B cell (primary cell): Measurements from ENCODE around the gene ILK. TPM values are rescaled to one million over a fixed set of nuclear protein-coding genes. Genes with fewer than 3 reads are reported as not detected.
A peak's percentile ranks its signal among the peaks of the same experiment; 100 is the strongest.

Experiments used
- ATAC-seq: fragments of 200-7000 bp; cut with Tn5 transposase; one replicate; pipeline ENCODE4 v1.10.0; 2021; ENCODE audit warnings: low read depth, mild to moderate bottlenecking, moderate number of reproducible peaks, moderate library complexity
- CTCF ChIA-PET: fragments of 350-600 bp; sonication (Branson Sonifier 250); formaldehyde crosslinking; loops from one replicate; lab custom pipeline; 2021; ENCODE audit warnings: antibody characterized with exemption, inconsistent platforms; lab: Charles Lee
- POLR2A ChIA-PET: fragments of 350-600 bp; sonication (Branson Sonifier 250); formaldehyde crosslinking; loops from one replicate; lab custom pipeline; 2021; ENCODE audit warnings: antibody characterized with exemption; lab: Charles Lee
- DNase-seq: peaks from one replicate; pipeline ENCODE4 v3.0.0; 2013
- H2AFZ ChIP-seq: 2 replicates; pipeline ENCODE4 v1.6.1; 2012; ENCODE audit warnings: mild to moderate bottlenecking, low read depth, low read length; ENCODE audit not compliant: insufficient read depth, poor library complexity, severe bottlenecking
- H3K27ac ChIP-seq, 2 donors: 1 replicate in 1 of 2; 2 replicates in 1 of 2; pipeline ENCODE4 v1.5.1; 2012 to 2013; ENCODE audit warnings: low read length in 2 of 2, mild to moderate bottlenecking in 2 of 2, moderate library complexity in 1 of 2
- H3K27me3 ChIP-seq, 4 experiments: fragments of 200-600 bp in 1 of 4; sonication (generic) in 1 of 4; replicated peaks in 1 of 4; 1 replicate in 2 of 4; 2 replicates in 2 of 4; pipeline versions ENCODE4 v1.6.1 to v1.7.0; 2013 to 2016; ENCODE audit warnings: low read length in 3 of 4, mild to moderate bottlenecking in 2 of 4, mixed read lengths in 1 of 4, moderate library complexity in 1 of 4; ENCODE audit not compliant: insufficient read depth in 4 of 4, control insufficient read depth in 3 of 4; ENCODE audit errors: control extremely low read depth in 1 of 4
- H3K36me3 ChIP-seq, 2 experiments: replicated peaks in 1 of 2; 1 replicate in 1 of 2; 2 replicates in 1 of 2; pipeline versions ENCODE4 v1.6.1 to v1.7.1; 2013; ENCODE audit warnings: low read length in 1 of 2; ENCODE audit not compliant: insufficient read depth in 2 of 2, control insufficient read depth in 1 of 2; ENCODE audit errors: control extremely low read depth in 1 of 2, extremely low read depth in 1 of 2
- H3K4me1 ChIP-seq, 2 donors: fragments of 200-600 bp in 1 of 2; sonication (generic) in 1 of 2; 1 replicate in 1 of 2; 2 replicates in 1 of 2; pipeline versions ENCODE4 v1.5.1 to v1.6.1; 2013 to 2017; ENCODE audit warnings: low read length in 2 of 2; ENCODE audit not compliant: control insufficient read depth in 2 of 2, insufficient read depth in 2 of 2
- H3K4me2 ChIP-seq: replicated peaks from 2 replicates; pipeline ENCODE3; 2012; ENCODE audit warnings: mild to moderate bottlenecking, low read depth, low read length; ENCODE audit not compliant: poor library complexity, severe bottlenecking
- H3K4me3 ChIP-seq, 5 experiments: fragments of 200-600 bp in 1 of 5; sonication (generic) in 1 of 5; 1 replicate in 3 of 5; 2 replicates in 2 of 5; pipeline versions ENCODE4 v1.5.1 to v1.7.0; 2011 to 2016; ENCODE audit warnings: low read length in 4 of 5, mild to moderate bottlenecking in 4 of 5, low read depth in 2 of 5, control low read depth in 1 of 5, moderate library complexity in 1 of 5; ENCODE audit not compliant: insufficient read depth in 1 of 5; ENCODE audit errors: control extremely low read depth in 1 of 5, extremely low read depth in 1 of 5
- H3K79me2 ChIP-seq: fragments of 200-600 bp; sonication (generic); one replicate; pipeline ENCODE4 v1.6.0; 2016; ENCODE audit warnings: low read length; ENCODE audit not compliant: control insufficient read depth, insufficient read depth
- H3K9ac ChIP-seq: fragments of 200-600 bp; sonication (generic); 2 replicates; pipeline ENCODE4 v1.6.1; 2017; ENCODE audit warnings: mild to moderate bottlenecking, low read length, moderate library complexity
- H3K9me3 ChIP-seq, 3 donors: one replicate each; pipeline versions ENCODE4 v1.6.1 to v1.7.1; 2013; ENCODE audit warnings: low read length in 2 of 3; ENCODE audit not compliant: control insufficient read depth in 2 of 3, insufficient read depth in 1 of 3; ENCODE audit errors: control extremely low read depth in 1 of 3
- H4K20me1 ChIP-seq: 2 replicates; pipeline ENCODE4 v1.6.0; 2012; ENCODE audit warnings: mild to moderate bottlenecking, low read length; ENCODE audit not compliant: insufficient read depth, control insufficient read depth, poor library complexity, severe bottlenecking
- H3K27ac Mint-ChIP-seq: one replicate; pipeline ENCODE4 v1.8.0; 2021; ENCODE audit warnings: mixed read lengths
- H3K27me3 Mint-ChIP-seq: one replicate; pipeline ENCODE4 v1.8.0; 2021; ENCODE audit warnings: mixed read lengths
- H3K4me1 Mint-ChIP-seq: one replicate; pipeline ENCODE4 v1.8.0; 2021; ENCODE audit warnings: mixed read lengths
- H3K4me3 Mint-ChIP-seq: one replicate; pipeline ENCODE4 v1.8.0; 2021; ENCODE audit warnings: mixed read lengths
- H3K9me3 Mint-ChIP-seq: one replicate; pipeline ENCODE4 v1.8.0; 2022; ENCODE audit warnings: mixed read lengths; ENCODE audit not compliant: insufficient read depth
- EZH2 ChIP-seq: IDR thresholded peaks from 2 replicates; pipeline ENCODE4 v1.6.1; 2012; ENCODE audit warnings: borderline replicate concordance, low read depth, mild to moderate bottlenecking, moderate library complexity, low read length; ENCODE audit not compliant: insufficient read depth, poor library complexity, severe bottlenecking
- WGBS: methylation state at CpG from one replicate; pipeline ENCODE4 v1.1.5; 2013; ENCODE audit warnings: missing lambda C conversion rate; ENCODE audit not compliant: insufficient coverage; 5-methylcytosine and 5-hydroxymethylcytosine counted together
- intact Hi-C: fragments of 100-400 bp; cut with micrococcal nuclease; formaldehyde crosslinking; loops from one replicate; pipeline ENCODE4 v1.10.0; 2022
- polyA plus RNA-seq: library from polyadenylated mRNA; depleted of rRNA; stranded (reverse); fragments of >200 nt; gene quantifications from 2 replicates; pipeline ENCODE4 v1.2.3, GENCODE V29; 2012
- total RNA-seq, 2 donors: library from RNA; stranded (reverse); fragments of 120-200 nt in 1 of 2; gene quantifications; 1 replicate in 1 of 2; 2 replicates in 1 of 2; pipeline versions ENCODE4 v1.2.3 to v1.2.4, GENCODE V29; 2013 to 2022
- TF ChIP-seq, protein P1 (sequence below): fragments of 200-600 bp; IDR thresholded peaks from one replicate; pipeline ENCODE4 v1.8.0; 2022; ENCODE audit warnings: antibody characterized with exemption, mild to moderate bottlenecking

The ILK gene
- total and polyA plus RNA-seq, 2 donors (not counting 1 experiment from before 2014, with no cell fraction given) = 88.5 to 131 TPM

DNA sequence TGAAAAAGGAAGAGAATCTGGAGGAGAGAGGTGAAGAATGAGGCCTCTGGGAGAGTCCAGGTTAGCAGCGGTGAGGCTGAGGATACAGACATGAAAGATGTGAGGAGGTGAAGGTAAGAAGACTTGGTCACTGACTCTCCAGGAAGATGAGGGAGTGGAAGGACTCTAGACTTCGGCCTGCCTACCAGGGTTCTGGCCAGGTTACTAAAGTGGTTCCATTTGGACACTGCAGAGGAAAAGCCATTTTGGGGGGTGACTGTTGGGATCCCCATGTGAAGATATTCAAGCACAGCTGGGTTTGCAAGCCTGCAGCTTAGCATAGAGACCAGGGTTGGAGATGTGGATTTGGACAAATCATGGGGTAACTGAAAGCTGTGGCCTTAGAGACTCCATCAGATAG lies 44.3 kb downstream of the ILK start:
- Histone ChIP-seq H3K4me1 (peaks cover 44 to 52% of the 10 kb centered on the region in 2 donors), H3K9ac (no peak overlapping the region), H3K36me3 (no peaks in the 10 kb centered on the region), H2AFZ (peak overlapping the region; percentile 20), H3K4me2 (peak overlapping the region; percentile 71), H3K4me3 (no peak overlapping the region), H3K9me3 (no peaks in the 10 kb centered on the region), H3K27me3 (no peaks in the 10 kb centered on the region), H3K79me2 (no peaks in the 10 kb centered on the region), H3K27ac (peak overlapping the region; percentile 63 to 78), H4K20me1 (no peaks in the 10 kb centered on the region)
- no peaks in the 10 kb centered on the region for H3K27me3 Mint-ChIP-seq
- no peak overlapping the region for H3K27ac Mint-ChIP-seq
- CTCF ChIA-PET = interaction anchor here (0.8 to 2.5 kb wide), 5 partner anchors 20 to 117 kb away, joined by 3 to 13 read pairs (median 4); no protein-coding TSS in a partner anchor
- no peak overlapping the region for H3K4me3 Mint-ChIP-seq
- no peak for DNase-seq
- WGBS = 92% methylated on average over 2 of the region's 2 CpGs
- no peak for ATAC-seq
- POLR2A ChIA-PET = interaction anchor here (1.0 to 1.2 kb wide), 2 partner anchors 29 to 258 kb away, joined by 3 to 9 read pairs; partner anchors contain the start of genes SMPD1 and TPP1
- H3K9me3 Mint-ChIP-seq = no peaks in the 10 kb centered on the region
- intact Hi-C loops = loop anchor here (2.0 to 5.0 kb wide), 2 partner anchors 29 to 34 kb away; partner anchors contain the start of genes MRPL17 and TPP1
- TF ChIP-seq, protein P1, sequence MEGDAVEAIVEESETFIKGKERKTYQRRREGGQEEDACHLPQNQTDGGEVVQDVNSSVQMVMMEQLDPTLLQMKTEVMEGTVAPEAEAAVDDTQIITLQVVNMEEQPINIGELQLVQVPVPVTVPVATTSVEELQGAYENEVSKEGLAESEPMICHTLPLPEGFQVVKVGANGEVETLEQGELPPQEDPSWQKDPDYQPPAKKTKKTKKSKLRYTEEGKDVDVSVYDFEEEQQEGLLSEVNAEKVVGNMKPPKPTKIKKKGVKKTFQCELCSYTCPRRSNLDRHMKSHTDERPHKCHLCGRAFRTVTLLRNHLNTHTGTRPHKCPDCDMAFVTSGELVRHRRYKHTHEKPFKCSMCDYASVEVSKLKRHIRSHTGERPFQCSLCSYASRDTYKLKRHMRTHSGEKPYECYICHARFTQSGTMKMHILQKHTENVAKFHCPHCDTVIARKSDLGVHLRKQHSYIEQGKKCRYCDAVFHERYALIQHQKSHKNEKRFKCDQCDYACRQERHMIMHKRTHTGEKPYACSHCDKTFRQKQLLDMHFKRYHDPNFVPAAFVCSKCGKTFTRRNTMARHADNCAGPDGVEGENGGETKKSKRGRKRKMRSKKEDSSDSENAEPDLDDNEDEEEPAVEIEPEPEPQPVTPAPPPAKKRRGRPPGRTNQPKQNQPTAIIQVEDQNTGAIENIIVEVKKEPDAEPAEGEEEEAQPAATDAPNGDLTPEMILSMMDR = no peak
- no peak for TF ChIP-seq EZH2
- H3K4me1 Mint-ChIP-seq = no peaks in the 10 kb centered on the region

DNA sequence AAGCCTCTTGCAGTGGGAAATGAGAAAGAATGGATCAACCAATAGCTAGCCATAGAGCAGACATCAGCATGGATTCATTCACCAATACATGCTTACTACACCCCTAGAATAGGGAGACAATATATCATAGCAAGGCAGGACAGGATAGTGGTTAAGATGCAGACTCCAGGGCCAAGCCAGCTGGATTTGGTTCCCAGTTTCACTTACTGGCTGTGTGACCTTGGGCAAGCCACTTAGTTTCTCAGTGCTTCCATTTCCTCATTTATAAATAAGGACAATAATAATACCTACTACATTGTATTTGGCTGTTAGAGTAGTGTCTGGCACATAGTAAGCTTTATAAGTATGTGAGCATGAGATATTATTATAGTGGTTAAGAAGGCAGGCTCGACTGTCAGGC lies 44.9 kb downstream of the ILK start:
- Mint-ChIP-seq H3K27me3 (no peaks in the 10 kb centered on the region), H3K4me3 (no peak overlapping the region), H3K4me1 (no peaks in the 10 kb centered on the region), H3K9me3 (no peaks in the 10 kb centered on the region), H3K27ac (no peak overlapping the region)
- no peak for DNase-seq
- CTCF ChIA-PET = interaction anchor here (1.1 to 2.5 kb wide), 3 partner anchors 19 to 269 kb away, joined by 3 to 13 read pairs (median 4); no protein-coding TSS in a partner anchor
- peaks cover 44 to 52% of the 10 kb centered on the region in 2 donors for H3K4me1 ChIP-seq
- no peaks in the 10 kb centered on the region for H3K36me3 ChIP-seq
- WGBS = no CpG with 5 or more reads among the region's 1 CpG
- H3K4me2 ChIP-seq = no peak overlapping the region
- no peak overlapping the region for H2AFZ ChIP-seq
- H3K4me3 ChIP-seq = no peak overlapping the region
- peak overlapping the region in 1 of 2 donors; percentile 78 for H3K27ac ChIP-seq
- H3K9me3 ChIP-seq = no peaks in the 10 kb centered on the region
- no peaks in the 10 kb centered on the region for H4K20me1 ChIP-seq
- no peaks in the 10 kb centered on the region for H3K79me2 ChIP-seq
- H3K9ac ChIP-seq = no peak overlapping the region
- intact Hi-C loops = loop anchor here (5.0 kb wide), 1 partner anchor 34 kb away; the partner anchor contains the start of gene MRPL17
- H3K27me3 ChIP-seq = no peaks in the 10 kb centered on the region
- TF ChIP-seq, protein P1 = no peak
- no peak for TF ChIP-seq EZH2
- POLR2A ChIA-PET = interaction anchor here (1.0 kb wide), 1 partner anchor 258 kb away, joined by 3 read pairs; the partner anchor contains the start of gene SMPD1
- ATAC-seq = no peak
